Transverse colon (tissue), 4 donors: ENCODE measurements around the gene OR2M5. TPM values are rescaled to one million over a fixed set of nuclear protein-coding genes. Genes with fewer than 3 reads are reported as not detected.

Experiments used
- DNase-seq: peaks from one replicate; pipeline ENCODE4 v3.0.0-alpha.2; 2019
- H3K27ac ChIP-seq, 4 donors: fragments of 200-600 bp; sonication (generic); 2 replicates each; pipeline ENCODE4 v1.5.1; 2016 to 2018; ENCODE audit warnings: inconsistent platforms in 4 of 4
- H3K27me3 ChIP-seq: fragments of 200-600 bp; sonication (generic); 2 replicates; pipeline ENCODE4 v1.5.1; 2017; ENCODE audit warnings: inconsistent platforms
- H3K36me3 ChIP-seq, 4 donors: fragments of 200-600 bp; sonication (generic); 2 replicates each; pipeline ENCODE4 v1.5.1; 2017 to 2019; ENCODE audit warnings: inconsistent platforms in 4 of 4
- H3K4me1 ChIP-seq, 4 donors: fragments of 200-600 bp; sonication (generic); 2 replicates each; pipeline ENCODE4 v1.5.1; 2017 to 2020; ENCODE audit warnings: inconsistent platforms in 4 of 4
- H3K4me3 ChIP-seq, 4 donors: fragments of 200-600 bp; sonication (generic); 1 replicate in 1 of 4; 2 replicates in 3 of 4; pipeline versions ENCODE4 v1.5.1 to v1.6.1; 2017 to 2019; ENCODE audit warnings: inconsistent platforms in 4 of 4
- H3K9me3 ChIP-seq, 2 donors: fragments of 200-600 bp; sonication (generic); 2 replicates each; pipeline ENCODE4 v1.5.1; 2017 to 2019; ENCODE audit warnings: inconsistent platforms in 2 of 2
- EP300 ChIP-seq: sonication (generic); formaldehyde crosslinking; IDR thresholded peaks from one replicate; pipeline ENCODE4 v1.6.1; 2017; ENCODE audit warnings: antibody characterized with exemption, low read depth
- POLR2A ChIP-seq: fragments of 450-650 bp; IDR thresholded peaks from one replicate; pipeline ENCODE4 v1.6.1; 2016; ENCODE audit warnings: antibody characterized with exemption, mild to moderate bottlenecking, moderate library complexity
- POLR2AphosphoS5 ChIP-seq, 3 donors: sonication (generic); formaldehyde crosslinking; IDR thresholded peaks; one replicate each; pipeline ENCODE4 v1.6.1; 2016; ENCODE audit warnings: antibody characterized with exemption in 3 of 3
- WGBS, 2 donors: methylation state at CpG; one replicate each; pipeline ENCODE4 v1.1.5; 2018; ENCODE audit warnings: low coverage in 1 of 2; 5-methylcytosine and 5-hydroxymethylcytosine counted together
- in situ Hi-C, 4 donors: fragments of 200-750 bp; cut with MboI; loops; one replicate each; pipeline versions ENCODE4 v1.15.0 to v1.15.1; 2017; ENCODE audit warnings: low sequenced_read_pairs in 3 of 4, low pct_ligation_motif_present in 1 of 4, low pct_unique_long_range_greater_than_20kb in 1 of 4
- intact Hi-C: fragments of 100-400 bp; cut with DNase I; formaldehyde crosslinking; loops from one replicate; pipeline ENCODE4 v1.15.1; 2023; ENCODE audit warnings: low total_unique reads
- total RNA-seq, 4 donors: library from RNA; depleted of rRNA; stranded (reverse); fragments of >200 nt; gene quantifications; one replicate each; pipeline ENCODE4 v1.1.0, GENCODE V29; 2016
- TF ChIP-seq, protein P1 (sequence below), 5 experiments: fragments of 200-600 bp in 3 of 5; fragments of 450-650 bp in 2 of 5; sonication (generic) in 3 of 5; IDR thresholded peaks; 1 replicate in 2 of 5; 2 replicates in 3 of 5; pipeline ENCODE4 v1.5.1; 2016 to 2017; ENCODE audit warnings: antibody characterized with exemption in 5 of 5, inconsistent platforms in 3 of 5, mild to moderate bottlenecking in 2 of 5, moderate library complexity in 1 of 5

The OR2M5 gene
- total RNA-seq, 4 donors from 2014 or later: not detected

DNA sequence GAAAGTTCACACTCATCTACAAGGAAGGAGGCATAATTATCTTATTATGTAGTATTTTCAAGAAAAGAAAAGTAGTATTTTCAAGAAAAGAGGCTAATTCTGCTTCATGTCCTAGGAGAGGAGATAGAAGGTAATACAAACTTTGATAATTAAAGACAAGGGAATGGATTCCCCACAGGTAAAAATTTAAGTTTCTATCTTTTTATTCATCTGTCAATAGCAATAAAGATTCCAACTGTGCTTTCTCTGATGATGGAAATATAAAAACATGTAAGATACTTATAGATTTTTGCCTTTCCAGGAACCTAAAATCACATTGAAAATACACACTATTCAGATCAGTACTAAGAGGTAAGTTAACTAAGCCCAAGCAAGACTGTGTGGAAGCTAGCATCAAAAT, 29.6 kb downstream of the OR2M5 start, which contains the start of gene OR2M2:
OR2M2 (plus strand) TSS at position 301 of the 400 bp plus-strand sequence. CDS start 5,165 bp downstream, outside the sequence.
- no peaks in the 10 kb centered on the region for H3K9me3 ChIP-seq
- intact Hi-C loops: no loop called here

DNA sequence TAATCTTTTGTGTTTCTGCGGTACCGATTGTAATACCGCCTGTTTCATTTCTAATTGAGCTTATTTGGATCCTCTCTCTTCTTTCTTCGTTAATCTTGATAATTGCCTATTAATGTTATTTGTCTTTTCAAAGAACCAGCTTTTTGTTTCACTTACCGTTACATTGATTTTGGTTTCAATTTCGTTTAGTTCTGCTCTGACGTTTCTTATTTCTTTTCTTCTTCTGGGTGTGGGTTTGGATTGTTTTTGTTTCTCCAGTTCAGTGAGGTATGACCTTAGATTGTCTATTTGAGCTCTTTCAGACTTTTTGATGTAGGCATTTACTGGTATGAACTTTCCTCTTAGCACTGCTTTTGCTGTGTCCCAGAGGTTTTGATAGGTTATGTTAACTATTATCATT, 39.0 kb downstream of the OR2M5 start:
- H3K4me1 ChIP-seq: no peaks in the 10 kb centered on the region
- H3K27ac ChIP-seq: no peak overlapping the region
- TF ChIP-seq POLR2A (no peak), EP300 (no peak), POLR2AphosphoS5 (IDR thresholded peaks at IDR 0.05) (no peak)
- TF ChIP-seq, protein P1, sequence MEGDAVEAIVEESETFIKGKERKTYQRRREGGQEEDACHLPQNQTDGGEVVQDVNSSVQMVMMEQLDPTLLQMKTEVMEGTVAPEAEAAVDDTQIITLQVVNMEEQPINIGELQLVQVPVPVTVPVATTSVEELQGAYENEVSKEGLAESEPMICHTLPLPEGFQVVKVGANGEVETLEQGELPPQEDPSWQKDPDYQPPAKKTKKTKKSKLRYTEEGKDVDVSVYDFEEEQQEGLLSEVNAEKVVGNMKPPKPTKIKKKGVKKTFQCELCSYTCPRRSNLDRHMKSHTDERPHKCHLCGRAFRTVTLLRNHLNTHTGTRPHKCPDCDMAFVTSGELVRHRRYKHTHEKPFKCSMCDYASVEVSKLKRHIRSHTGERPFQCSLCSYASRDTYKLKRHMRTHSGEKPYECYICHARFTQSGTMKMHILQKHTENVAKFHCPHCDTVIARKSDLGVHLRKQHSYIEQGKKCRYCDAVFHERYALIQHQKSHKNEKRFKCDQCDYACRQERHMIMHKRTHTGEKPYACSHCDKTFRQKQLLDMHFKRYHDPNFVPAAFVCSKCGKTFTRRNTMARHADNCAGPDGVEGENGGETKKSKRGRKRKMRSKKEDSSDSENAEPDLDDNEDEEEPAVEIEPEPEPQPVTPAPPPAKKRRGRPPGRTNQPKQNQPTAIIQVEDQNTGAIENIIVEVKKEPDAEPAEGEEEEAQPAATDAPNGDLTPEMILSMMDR (IDR thresholded peaks at IDR 0.05): no peak
- WGBS, 2 donors: 67 to 86% methylated on average over 7 of the region's 7 CpGs
- in situ Hi-C loops (no loop called here), intact Hi-C loops (no loop called here)
- DNase-seq: no peak
- H3K4me3 ChIP-seq: no peak overlapping the region
- H3K9me3 ChIP-seq: no peaks in the 10 kb centered on the region
- no peaks in the 10 kb centered on the region for H3K27me3 ChIP-seq
- H3K36me3 ChIP-seq: no peaks in the 10 kb centered on the region

More for the DNA sequence above, 29.6 kb downstream of the OR2M5 start, which contains the start of gene OR2M2:
- Histone ChIP-seq H3K36me3 (no peaks in the 10 kb centered on the region), H3K27me3 (no peaks in the 10 kb centered on the region), H3K4me1 (no peaks in the 10 kb centered on the region), H3K4me3 (no peak within 1 kb of the TSS), H3K27ac (no peak within 1 kb of the TSS)
- TF ChIP-seq POLR2A: no peak
- TF ChIP-seq EP300: no peak
- no peak for TF ChIP-seq POLR2AphosphoS5 (IDR thresholded peaks at IDR 0.05)
- TF ChIP-seq, protein P1 (IDR thresholded peaks at IDR 0.05): no peak
- DNase-seq: no peak
- in situ Hi-C loops: no loop called here

DNA sequence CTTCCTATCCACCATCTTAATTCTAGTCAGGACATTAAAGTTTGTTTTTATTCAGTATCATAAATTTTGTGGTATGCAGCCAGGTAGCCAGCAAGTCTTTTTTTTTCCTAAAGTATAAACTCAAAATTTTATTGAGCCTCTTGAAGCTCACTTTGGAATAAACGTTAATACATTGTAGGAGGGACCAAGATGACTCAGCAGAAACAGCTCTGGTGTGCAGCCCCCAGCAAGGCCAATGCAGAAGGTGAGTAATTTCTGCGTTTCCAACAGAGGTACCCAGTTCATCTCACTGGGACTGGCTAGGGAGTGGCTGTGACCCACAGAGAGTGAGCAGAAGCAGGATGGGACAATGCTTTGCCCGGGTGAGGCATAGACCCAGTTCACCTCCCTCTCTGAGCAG, 42.4 kb downstream of the OR2M5 start:
- Histone ChIP-seq H3K27ac (no peak overlapping the region), H3K4me1 (no peaks in the 10 kb centered on the region), H3K4me3 (no peak overlapping the region), H3K36me3 (no peaks in the 10 kb centered on the region), H3K9me3 (no peaks in the 10 kb centered on the region), H3K27me3 (no peaks in the 10 kb centered on the region)
- DNase-seq: no peak
- in situ Hi-C loops (no loop called here), intact Hi-C loops (no loop called here)
- WGBS, 2 donors: 84% methylated on average over 3 of the region's 3 CpGs; no CpG with 5 or more reads in 1 of the 2 donors
- TF ChIP-seq, protein P1 (IDR thresholded peaks at IDR 0.05): no peak
- TF ChIP-seq POLR2AphosphoS5 (IDR thresholded peaks at IDR 0.05) (no peak), EP300 (no peak), POLR2A (no peak)

DNA sequence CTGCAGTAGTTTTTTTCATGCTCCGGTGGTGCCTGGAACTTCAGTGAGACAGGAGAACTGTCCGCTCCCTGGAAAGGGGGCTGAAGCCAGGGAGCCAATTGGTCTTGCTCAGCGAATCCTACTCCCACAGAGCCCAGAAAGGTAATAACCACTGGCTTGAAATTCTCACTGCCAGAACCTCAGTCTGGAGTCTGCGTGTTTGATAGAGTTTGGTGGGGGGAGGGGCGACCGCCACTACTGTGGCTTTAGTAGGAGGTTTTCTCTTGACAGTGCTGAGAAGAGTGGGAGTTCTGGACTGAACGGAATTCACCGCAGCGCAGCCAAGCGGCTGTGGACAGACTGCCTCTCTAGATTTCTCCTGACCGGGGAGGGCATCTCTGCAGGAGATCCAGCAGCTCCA, 44.1 kb downstream of the OR2M5 start:
- Histone ChIP-seq H3K4me3 (no peak overlapping the region), H3K27ac (no peak overlapping the region), H3K4me1 (no peaks in the 10 kb centered on the region), H3K27me3 (no peaks in the 10 kb centered on the region), H3K36me3 (no peaks in the 10 kb centered on the region), H3K9me3 (no peaks in the 10 kb centered on the region)
- TF ChIP-seq POLR2A (no peak), POLR2AphosphoS5 (IDR thresholded peaks at IDR 0.05) (no peak), EP300 (no peak)
- TF ChIP-seq, protein P1 (IDR thresholded peaks at IDR 0.05): no peak
- in situ Hi-C loops: no loop called here
- DNase-seq: no peak
- intact Hi-C loops: no loop called here
- WGBS, 2 donors: 74% methylated on average over 11 of the region's 11 CpGs; no CpG with 5 or more reads in 1 of the 2 donors
